GM18508 (cell line): ENCODE results near the gene CNST.
"Not testable (repeated sequence)": the region's sequence is repeated elsewhere in the genome, so short reads cannot be mapped to it uniquely, and the experiment has no call there.

ENCODE experiments used
- ATAC-seq: cut with Tn5 transposase; IDR thresholded peaks from one replicate; pipeline ENCODE4 v1.9.1; 2021; ENCODE audit warnings: moderate number of reproducible peaks; ENCODE audit not compliant: insufficient read depth, unreplicated experiment

Gene CNST

DNA sequence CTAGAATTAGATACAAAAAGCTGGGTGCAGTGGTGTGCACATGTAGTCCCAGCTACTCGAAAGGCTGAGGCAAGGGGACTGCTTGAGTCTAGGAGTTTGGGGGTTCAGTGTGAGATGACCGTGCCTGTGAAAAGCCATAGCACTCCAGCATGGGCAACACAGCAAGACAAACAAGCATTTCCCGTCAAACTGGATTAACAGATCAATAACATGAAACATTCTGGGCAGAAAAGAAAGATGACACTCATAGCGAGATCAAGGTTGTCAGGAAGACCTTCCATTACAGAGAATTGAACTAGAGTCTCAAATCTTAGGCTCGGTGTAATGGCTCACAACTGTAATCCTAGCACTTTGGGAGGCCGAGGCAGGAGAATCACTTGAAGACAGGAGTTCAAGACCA is 14.1 kb upstream of the CNST start:
- no peak for ATAC-seq

DNA sequence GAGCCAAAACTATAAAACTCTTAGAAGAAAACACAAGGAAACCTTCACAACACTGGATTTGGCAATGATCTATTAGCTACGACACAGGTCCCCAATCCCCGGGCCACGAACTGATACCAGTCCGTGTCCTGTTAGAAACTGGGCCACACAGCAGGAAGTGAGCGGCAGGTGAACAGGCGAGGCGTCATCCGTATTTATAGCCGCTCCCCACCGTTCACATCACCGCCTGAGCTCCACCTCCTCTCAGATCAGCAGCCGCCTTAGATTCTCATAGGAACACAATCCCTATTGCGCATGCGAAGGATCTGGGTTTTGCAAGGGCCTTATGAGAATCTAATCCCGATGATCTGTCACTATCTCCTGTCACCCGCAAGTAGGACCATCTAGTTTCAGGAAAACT is 12.1 kb upstream of the CNST start:
- no peak for ATAC-seq

DNA sequence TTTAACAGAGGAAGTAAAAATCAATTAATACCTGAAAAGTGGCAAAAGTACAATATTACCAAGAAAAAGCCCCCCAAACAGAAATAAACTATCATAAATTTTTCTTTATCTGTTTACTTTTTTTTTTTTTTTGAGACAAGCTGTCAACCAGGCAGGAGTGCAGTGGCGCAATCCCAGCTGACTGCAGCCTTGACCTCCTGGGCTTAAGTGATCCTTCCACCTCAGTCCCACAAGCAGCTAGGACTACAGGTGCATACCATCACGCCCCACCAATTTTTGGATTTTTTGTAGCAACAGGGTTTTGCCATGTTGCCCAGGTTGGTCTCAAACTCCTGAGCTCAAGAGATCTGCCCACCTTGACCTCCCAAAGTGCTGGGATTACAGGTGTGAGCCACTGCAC is 8.2 kb upstream of the CNST start:
- ATAC-seq = no peak

DNA sequence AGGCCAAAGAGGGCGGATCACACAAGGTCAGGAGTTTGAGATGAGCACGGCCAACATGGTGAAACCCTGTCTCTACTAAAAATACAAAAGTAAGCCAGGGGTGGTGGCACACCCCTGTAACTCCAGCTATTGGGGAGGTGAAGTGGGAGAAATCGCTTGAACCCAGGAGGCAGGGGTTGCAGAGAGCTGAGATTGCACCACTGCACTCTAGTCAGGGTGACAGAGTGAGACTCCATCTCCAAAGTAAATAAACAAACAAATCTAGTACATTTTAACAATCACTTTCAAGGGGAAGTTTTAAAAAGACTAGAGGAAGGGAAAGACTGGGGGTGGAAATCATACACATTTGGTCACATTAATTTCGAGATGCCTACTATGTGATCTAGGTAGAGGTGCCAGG is 6.9 kb upstream of the CNST start:
- no peak for ATAC-seq

DNA sequence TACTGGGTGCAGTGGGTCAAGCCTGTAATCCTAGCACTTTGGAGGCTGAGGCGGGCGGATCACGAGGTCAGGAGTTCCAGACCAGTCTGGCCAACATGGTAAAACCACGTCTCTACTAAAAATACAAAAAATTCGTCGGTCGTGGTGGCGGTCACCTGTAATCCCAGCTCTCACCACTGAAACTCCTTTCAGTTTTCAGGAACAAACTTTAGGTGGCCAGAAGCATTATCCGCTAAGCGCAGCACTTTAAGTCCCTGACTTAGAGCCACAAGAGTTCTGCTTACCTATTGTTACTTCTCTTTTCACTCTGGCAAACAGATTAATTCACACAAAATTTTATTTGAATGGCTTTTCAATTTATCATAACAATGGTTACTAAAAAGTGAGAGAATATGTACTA is 5.4 kb upstream of the CNST start:
- ATAC-seq = not testable (repeated sequence)

DNA sequence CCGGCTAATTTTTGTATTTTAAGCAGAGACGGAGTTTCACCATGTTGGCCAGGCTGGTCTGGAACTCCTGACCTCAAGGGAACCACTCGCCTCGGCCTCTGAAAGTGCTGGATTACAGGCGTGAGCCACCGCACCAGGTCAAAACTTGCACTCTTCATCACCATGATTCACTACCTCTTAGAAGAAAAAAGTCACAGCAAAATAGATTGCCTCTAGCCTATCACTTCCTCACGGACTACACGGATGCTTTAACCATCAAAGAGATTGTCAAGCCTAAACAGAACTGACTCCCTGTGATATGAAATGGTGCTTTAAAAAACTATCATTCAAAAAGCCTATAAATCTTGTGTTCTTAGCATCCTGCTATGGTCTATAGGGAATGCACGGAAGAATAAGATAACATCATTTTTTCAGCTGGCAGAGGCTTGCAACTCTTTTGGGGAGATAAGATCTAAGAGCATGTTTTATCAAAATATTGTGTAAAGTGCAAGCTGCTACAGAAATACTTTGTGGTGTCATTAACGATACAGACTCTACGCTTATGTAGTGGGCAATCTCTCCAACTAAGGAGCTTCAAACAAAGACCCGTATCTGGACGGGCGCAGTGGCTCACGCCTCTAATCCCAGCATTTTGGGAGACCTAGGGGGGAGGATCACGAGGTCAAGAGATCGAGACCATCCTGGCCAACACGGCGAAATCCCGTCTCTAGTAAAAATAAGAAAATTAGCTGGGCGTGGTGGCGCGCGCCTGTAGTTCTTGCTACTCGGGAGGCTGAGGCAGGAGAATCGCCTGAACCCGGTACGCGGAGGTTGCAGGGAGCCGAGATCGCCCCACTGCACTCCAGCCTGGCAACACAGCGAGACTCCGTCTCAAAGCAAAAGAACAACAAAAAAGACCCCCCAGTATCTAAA is 1.2 kb upstream of the CNST start:
- no peak for ATAC-seq

DNA sequence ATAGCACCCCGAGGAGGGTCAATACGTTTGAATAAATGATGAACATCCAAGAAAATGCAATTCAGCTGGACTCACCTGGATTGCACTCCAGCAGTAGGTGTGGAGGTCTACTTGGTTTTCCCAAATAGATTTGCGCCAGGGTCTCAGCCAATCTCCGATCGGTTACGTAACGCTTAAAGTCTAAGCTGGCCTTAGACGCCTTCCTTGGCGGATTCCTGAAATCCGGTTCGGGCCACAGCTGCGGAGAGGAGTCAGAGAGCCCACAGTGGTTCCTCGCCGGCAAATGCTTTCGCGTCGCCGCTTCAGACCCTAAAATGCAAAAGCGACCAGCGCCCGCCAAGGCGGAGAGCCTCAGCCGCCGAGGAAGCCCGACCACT is 517 bp upstream of the CNST start:
- no peak for ATAC-seq

DNA sequence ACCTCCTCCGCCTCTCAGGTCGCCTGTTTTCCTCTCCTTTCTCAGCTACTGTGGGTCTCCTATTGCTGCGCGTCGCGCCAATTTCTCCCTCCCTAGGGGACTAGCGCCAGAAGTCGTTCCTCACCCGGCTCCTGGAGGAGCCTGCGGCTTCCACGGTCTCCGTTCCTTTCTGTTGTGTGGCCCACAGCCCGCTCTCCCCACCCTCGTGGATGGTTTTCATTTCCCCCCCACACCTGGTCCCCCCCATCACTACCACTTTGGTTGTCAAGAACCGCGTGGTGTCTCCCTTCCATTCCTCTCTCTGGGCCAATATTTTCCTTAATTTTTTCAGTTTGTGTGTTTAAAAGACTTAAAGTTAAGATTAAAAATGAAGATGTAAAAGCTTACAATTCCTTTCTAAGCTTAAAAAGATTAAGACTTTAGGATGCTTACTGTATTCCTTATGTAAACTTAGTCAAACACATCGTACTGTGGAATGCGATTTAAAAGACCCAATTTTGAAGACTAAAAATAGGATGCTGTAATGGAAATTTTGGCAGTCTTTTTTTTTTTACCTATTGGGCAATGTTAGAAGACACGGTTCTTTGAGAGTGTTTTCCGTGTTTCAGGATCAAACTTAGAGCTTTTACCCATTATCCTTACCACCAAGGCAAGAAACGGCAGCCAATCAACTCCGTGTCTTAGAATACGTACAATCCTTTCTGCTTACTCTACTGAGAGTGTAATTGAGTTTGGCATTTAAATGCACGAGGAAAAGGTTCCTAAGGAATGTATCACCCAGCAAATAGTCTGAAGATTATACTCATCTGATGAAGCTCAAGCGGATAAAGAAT is 773 bp downstream of the CNST start:
- no peak for ATAC-seq

DNA sequence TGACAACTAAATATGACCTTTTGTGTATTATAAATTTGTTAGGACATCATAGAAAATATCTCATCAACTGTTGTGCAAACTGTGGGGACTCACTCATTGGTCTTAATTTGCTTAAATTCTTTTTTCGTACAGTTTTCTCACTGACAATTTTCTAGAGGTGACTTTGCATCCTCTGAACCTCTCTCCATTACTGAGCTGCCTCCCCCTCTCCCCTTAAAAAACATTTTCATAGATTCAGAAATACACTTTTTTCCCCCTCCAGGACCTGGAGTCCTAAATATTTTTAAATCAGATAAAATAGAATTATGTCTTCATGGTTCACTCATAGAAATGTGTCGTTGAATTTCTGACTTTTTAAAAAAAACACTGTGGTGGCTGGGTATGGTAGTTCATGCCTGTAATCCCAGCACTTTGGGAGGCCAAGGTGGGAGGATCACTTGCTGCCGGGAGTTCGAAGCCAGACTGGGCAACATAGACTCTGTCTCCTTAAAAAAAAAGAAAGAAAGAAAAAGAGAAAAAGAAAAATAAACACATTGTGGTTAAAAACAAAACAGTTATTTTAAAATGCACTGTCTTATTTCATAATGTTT is 1.5 kb downstream of the CNST start:
- ATAC-seq = no peak

DNA sequence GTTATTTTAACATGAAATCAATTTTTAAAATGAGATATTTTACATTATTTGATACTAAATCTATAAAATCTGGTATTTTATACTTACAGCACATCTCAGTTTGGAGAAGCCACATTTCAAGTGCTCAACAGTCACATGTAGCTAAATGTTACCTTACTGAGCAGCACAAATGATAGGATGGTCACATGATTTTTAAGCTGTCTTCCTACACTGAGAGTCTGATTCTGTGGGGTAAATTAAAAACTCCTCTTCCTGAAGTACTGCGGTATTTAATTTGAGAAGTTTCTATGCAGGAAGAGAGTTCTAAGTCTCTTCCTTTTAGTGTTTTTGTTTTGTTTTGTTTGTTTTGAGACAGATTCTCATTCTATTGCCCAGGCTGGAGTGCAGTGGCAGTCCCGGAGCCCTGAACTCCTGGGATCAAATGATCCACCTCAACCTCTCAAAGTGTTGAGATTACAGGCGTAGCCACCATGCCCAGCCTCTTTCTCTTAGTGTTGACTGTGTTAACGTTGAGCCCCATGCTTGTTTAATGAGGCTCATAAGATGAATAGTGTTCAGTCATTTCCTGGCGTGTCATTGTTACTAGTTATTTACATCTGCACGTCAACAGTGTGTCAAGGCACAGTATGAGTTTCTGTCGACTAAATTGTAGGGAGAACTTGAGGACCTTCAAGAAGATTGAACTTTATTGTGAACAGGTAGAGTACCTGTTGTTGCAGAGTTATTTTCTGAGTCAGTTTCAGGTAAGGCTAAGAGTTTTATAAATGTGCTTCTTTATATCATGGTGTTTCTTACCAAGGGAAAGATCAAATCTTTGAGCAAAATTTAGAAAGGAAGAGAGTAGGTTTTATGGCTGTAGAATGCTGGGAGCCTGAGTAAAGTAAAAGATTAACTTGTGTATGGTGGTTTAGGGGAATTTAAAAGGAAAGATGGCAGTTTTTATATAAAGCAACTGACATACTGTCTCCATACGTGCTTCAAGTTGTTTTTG is 3.3 kb downstream of the CNST start:
- no peak for ATAC-seq

DNA sequence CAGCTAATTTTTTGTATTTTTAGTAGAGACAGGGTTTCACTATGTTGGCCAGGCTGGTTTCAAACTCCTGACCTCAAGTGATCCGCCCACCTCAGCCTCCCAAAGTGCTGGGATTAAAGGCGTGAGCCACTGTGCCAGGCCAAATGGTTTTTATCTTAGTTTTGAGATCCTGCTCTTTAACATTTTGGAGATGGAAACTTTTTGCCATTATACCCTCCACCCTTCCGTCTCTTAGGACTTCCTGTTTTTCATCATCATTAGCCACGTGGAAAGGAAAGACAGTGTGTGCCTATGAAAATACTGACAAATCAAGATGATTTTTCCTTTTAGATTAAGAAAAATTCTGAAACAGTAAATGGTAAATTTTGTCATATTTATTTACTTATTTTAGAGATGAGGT is 5.1 kb downstream of the CNST start:
- ATAC-seq = not testable (repeated sequence)

DNA sequence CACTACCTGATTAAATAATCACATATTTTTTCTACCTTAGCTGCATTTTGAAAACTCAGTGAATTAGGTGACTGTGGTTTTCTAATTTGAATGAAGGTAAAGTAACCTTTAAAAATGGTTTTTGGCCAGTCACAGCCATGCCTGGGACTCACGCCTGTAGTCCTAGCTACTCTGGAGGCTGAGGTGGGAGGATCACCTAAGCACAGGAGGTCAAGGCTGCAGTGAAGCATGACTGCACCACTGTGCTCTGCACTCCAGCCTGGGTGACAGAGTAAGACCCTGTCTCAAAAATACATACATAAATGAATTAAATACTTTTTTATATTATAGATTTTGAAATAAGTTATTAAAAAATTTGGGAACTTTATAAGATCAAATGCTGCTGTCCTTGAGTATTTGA is 5.7 kb downstream of the CNST start:
- ATAC-seq = no peak

DNA sequence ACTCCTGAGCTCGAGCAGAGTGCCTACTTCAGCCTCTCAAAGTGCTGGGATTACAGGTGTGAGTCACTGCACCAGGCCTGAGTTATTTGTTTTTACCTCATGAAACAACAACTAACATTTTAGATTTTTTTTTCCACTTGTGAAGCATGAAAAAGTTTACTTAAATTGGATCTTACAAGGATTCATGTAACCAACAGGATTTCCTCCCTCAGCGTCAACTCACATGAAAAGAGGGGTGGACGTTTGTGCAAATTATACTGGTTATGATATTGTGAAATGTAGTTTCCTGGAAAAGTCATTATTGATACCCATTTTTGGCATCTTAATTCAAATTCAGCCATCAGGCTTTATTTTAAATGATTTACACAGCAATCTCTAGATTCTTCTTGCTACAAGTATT is 6.5 kb downstream of the CNST start:
- ATAC-seq = no peak

DNA sequence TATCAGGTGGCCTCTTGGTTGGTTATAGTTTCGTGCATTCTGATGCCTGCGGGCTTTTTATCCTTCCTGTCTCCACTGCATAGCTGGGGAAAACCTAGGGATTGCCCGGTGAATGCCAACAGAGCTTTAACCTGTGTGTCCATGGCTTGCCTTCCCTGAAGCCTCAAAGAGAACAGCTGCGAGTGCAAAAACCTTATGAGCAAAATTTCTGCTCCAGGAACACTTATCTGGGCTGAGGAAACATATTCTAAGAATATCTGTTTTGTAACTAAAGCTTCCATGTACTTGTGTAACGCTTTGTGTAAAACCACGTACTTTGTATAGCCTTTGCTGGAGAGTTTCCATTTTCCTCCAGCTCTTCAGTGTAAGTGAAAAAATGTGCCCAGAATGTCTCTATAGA is 7.2 kb downstream of the CNST start:
- ATAC-seq = no peak

DNA sequence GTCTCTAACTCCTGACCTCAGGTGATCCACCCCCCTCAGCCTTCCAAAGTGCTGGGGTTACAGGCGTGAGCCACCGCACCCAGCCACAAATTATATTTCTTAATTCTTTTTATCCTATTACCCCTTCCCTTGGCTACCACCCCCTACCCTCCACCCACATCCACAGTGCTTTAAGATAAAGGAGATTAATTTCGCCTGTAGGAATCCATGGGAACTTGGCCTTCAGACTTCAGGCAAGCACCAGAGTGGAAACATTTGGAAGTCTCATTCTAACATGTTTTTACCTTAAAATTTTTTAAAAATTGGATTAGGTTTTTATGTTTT is 10.4 kb downstream of the CNST start:
- no peak for ATAC-seq

DNA sequence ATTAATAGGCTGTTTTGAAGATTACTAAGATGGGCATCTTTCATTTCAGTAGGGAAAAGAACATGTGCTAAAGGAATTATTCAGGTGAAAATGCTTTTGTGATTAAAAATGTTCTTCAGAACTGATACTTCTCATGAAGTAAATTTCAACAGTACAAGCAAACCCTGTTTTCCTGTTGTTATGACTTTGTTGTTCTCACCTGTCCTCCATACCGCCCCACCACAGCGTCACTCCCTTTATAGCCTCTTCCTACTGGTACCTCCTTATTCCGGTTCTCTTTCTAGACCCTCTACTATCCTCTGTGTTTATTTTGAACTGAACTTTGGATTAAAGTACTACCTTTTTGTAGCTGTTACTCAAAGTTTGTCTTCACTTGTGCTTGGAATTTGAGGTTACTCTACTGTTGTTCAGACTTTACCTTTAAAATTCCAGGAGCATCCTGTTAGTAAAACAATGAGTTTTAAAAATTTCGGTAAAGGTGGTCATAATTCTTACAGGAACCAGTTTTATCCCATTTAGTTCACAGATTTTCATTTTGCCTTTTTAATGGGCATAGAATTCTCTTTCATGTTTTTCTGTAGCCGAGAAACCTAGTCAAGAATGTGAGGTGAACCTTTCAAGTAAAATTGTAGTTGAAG is 10.9 kb downstream of the CNST start:
- ATAC-seq = no peak

DNA sequence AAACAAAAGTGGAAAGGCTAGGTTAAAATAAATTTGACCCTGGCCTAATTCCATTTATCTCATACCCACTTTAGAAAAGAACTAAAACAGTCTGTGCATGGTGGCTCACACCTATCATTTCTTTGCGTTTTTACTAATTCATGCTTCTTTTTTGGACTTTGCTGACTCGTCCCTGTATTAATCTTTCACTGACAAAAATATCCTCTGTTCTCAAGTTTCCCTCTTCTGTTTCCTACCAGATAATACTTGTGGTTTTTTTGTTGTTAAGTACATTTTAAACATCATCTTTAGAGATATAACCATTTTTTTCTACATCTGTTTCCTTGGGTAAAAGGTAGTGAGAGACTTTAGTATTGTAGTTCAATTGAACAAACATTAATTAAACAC is 11.5 kb downstream of the CNST start:
- ATAC-seq = no peak

DNA sequence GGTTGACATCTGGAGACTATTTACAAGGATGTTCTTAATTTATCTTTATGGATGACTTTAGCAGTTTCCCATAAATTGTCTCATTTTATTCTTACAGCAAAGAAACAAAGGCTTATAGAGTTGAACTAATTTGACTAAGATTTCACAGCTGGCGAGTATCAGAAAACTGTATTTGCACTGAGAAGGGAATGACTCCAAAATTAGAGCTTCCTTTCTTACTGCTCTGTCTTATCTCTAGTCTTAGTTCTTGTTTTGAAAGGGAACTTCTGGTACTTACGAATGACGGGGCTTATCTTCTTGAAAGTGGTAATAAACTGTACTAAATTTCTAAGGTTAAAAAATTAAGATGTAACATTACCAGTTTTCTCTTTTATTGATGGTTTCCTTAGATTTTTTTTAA is 13.6 kb downstream of the CNST start:
- ATAC-seq = peak; percentile 38

DNA sequence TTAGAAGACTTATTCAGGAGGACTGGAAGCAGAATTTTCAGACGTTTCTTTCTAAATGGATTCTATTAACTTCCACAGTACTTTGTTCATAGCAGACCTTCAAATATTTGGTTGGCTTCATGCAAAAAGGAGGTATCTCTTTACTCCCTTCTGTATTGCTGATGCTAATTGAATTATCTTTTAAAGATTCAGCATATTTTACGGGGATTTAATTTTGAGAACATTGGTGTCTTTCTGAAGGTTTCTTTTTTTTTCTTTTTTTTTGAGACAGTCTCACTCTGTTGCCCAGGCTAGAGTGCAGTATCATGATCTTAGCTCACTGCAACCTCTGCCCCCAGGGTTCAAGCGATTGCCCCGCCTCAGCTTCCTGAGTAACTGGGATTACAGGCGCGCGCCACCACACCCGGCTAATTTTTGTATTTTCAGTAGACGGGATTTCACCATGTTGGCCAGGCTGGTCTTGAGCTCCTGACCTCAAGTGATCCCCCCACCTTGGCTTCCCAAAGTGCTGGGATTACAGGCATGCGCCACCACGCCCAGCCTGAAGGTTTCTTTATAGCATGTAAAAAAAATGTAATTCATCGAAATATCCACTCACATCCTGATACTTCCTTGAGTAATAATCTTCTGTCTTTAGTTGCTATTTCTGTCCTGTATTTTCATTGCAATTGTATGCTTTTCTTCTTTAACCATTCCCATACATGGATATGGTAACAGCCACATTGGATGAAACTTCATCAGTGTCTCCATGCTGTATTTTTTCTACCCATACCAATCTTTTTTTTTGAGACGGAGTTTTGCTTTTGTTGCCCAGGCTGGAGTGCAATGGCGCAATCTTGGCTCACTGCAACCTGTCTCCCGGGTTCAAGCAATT is 14.5 kb downstream of the CNST start:
- no peak for ATAC-seq
